H9 (cell line): Measurements from ENCODE around the gene PLA2G4C. TPM values are rescaled to one million over a fixed set of nuclear protein-coding genes. Genes with fewer than 3 reads are reported as not detected.

Experiments used
- DNase-seq: peaks from one replicate; pipeline ENCODE4 v3.0.0-alpha.2; 2017
- H2AFZ ChIP-seq: one replicate; pipeline ENCODE4 v1.6.1; 2013; ENCODE audit warnings: mild to moderate bottlenecking, low read length, control low read depth, moderate library complexity
- H2AK5ac ChIP-seq: 2 replicates; pipeline ENCODE4 v1.6.1; 2013; ENCODE audit warnings: low read length, control low read depth, mixed read lengths; ENCODE audit not compliant: insufficient read length
- H2BK120ac ChIP-seq: one replicate; pipeline ENCODE4 v1.6.1; 2013; ENCODE audit warnings: low read depth, mild to moderate bottlenecking, low read length, control low read depth, inconsistent platforms; ENCODE audit not compliant: poor library complexity, severe bottlenecking
- H2BK12ac ChIP-seq: 2 replicates; pipeline ENCODE4 v1.6.1; 2013; ENCODE audit warnings: low read length, control low read depth, mixed read lengths, low read depth; ENCODE audit not compliant: insufficient read length
- H2BK15ac ChIP-seq: 2 replicates; pipeline ENCODE4 v1.6.1; 2013; ENCODE audit warnings: low read depth, low read length, control low read depth
- H2BK20ac ChIP-seq: one replicate; pipeline ENCODE4 v1.6.1; 2013; ENCODE audit warnings: low read depth, mild to moderate bottlenecking, low read length, control low read depth, inconsistent platforms; ENCODE audit not compliant: poor library complexity, severe bottlenecking
- H2BK5ac ChIP-seq: 2 replicates; pipeline ENCODE4 v1.6.1; 2013; ENCODE audit warnings: low read length, control low read depth, mixed read lengths; ENCODE audit not compliant: insufficient read length
- H3K14ac ChIP-seq: 2 replicates; pipeline ENCODE4 v1.6.1; 2013; ENCODE audit warnings: low read length, control low read depth; ENCODE audit not compliant: insufficient read depth
- H3K18ac ChIP-seq: 2 replicates; pipeline ENCODE4 v1.6.1; 2013; ENCODE audit warnings: low read depth, mild to moderate bottlenecking, mixed read lengths, low read length, control low read depth; ENCODE audit not compliant: insufficient read length
- H3K23ac ChIP-seq: 2 replicates; pipeline ENCODE4 v1.6.1; 2013; ENCODE audit warnings: low read length, control low read depth, mixed read lengths, low read depth; ENCODE audit not compliant: insufficient read length
- H3K23me2 ChIP-seq: 2 replicates; pipeline ENCODE4 v1.6.1; 2013; ENCODE audit warnings: low read depth, mild to moderate bottlenecking, mixed read lengths, low read length, control low read depth; ENCODE audit not compliant: insufficient read length, poor library complexity, severe bottlenecking
- H3K27ac ChIP-seq: 2 replicates; pipeline ENCODE4 v1.5.1; 2013; ENCODE audit warnings: low read length, control low read depth, mixed read lengths, low read depth; ENCODE audit not compliant: insufficient read length
- H3K27me3 ChIP-seq: 2 replicates; pipeline ENCODE4 v1.6.1; 2013; ENCODE audit warnings: low read length, control low read depth, inconsistent platforms; ENCODE audit not compliant: insufficient read depth
- H3K4ac ChIP-seq: 2 replicates; pipeline ENCODE4 v1.6.1; 2013; ENCODE audit warnings: low read depth, mild to moderate bottlenecking, control low read depth, inconsistent platforms, low read length, moderate library complexity
- H3K4me1 ChIP-seq: 2 replicates; pipeline ENCODE4 v1.6.1; 2013; ENCODE audit warnings: low read length, control low read depth, inconsistent platforms; ENCODE audit not compliant: insufficient read depth
- H3K4me2 ChIP-seq: 2 replicates; pipeline ENCODE4 v1.6.1; 2013; ENCODE audit warnings: low read length, control low read depth, mixed read lengths; ENCODE audit not compliant: insufficient read length, insufficient read depth
- H3K56ac ChIP-seq: 2 replicates; pipeline ENCODE4 v1.6.1; 2013; ENCODE audit warnings: low read depth, mild to moderate bottlenecking, mixed read lengths, low read length, control low read depth; ENCODE audit not compliant: insufficient read length
- H3K79me1 ChIP-seq: 2 replicates; pipeline ENCODE4 v1.6.1; 2013; ENCODE audit warnings: low read depth, mild to moderate bottlenecking, moderate library complexity, low read length, control low read depth, inconsistent platforms; ENCODE audit not compliant: insufficient read depth, poor library complexity, severe bottlenecking
- H3K79me2 ChIP-seq: 2 replicates; pipeline ENCODE4 v1.6.1; 2013; ENCODE audit warnings: low read length, control low read depth, inconsistent platforms; ENCODE audit not compliant: insufficient read depth
- H3K9ac ChIP-seq: 2 replicates; pipeline ENCODE4 v1.6.1; 2013; ENCODE audit warnings: low read length, control low read depth, mixed read lengths; ENCODE audit not compliant: insufficient read length; ENCODE audit errors: extremely low read depth
- H3K9me3 ChIP-seq: one replicate; pipeline ENCODE4 v1.6.1; 2013; ENCODE audit warnings: low read depth, low read length, inconsistent platforms; ENCODE audit not compliant: control insufficient read depth
- H3T11ph ChIP-seq: one replicate; pipeline ENCODE4 v1.6.1; 2013; ENCODE audit warnings: mild to moderate bottlenecking, low read length, control low read depth, inconsistent platforms
- H4K20me1 ChIP-seq: one replicate; pipeline ENCODE4 v1.6.1; 2013; ENCODE audit not compliant: control insufficient read depth, insufficient read length, insufficient read depth
- H4K5ac ChIP-seq: 2 replicates; pipeline ENCODE4 v1.6.1; 2013; ENCODE audit warnings: low read depth, mild to moderate bottlenecking, mixed read lengths, low read length, control low read depth; ENCODE audit not compliant: insufficient read length
- H4K8ac ChIP-seq: replicated peaks from 2 replicates; pipeline ENCODE4 v1.6.1; 2013; ENCODE audit warnings: low read length, control low read depth, mixed read lengths, low read depth; ENCODE audit not compliant: insufficient read length
- H4K91ac ChIP-seq: 2 replicates; pipeline ENCODE4 v1.6.1; 2013; ENCODE audit warnings: low read depth, mild to moderate bottlenecking, moderate library complexity, mixed read lengths, low read length, control low read depth; ENCODE audit not compliant: insufficient read length
- H3K27ac Mint-ChIP-seq, 3 experiments: 2 replicates in 2 of 3; 3 replicates in 1 of 3; pipeline ENCODE4 v1.8.0; 2020 to 2021; ENCODE audit warnings: mixed read lengths in 3 of 3, mild to moderate bottlenecking in 1 of 3, moderate library complexity in 1 of 3
- H3K27me3 Mint-ChIP-seq: 2 replicates; pipeline ENCODE4 v1.8.0; 2021; ENCODE audit warnings: low read depth, mild to moderate bottlenecking, moderate library complexity, mixed read lengths
- H3K36me3 Mint-ChIP-seq, 3 experiments: 2 replicates in 2 of 3; 3 replicates in 1 of 3; pipeline ENCODE4 v1.8.0; 2020 to 2021; ENCODE audit warnings: low read depth in 3 of 3, mixed read lengths in 3 of 3; ENCODE audit not compliant: insufficient read depth in 1 of 3
- H3K4me1 Mint-ChIP-seq, 2 experiments: 2 replicates each; pipeline ENCODE4 v1.8.0; 2020; ENCODE audit warnings: mixed read lengths in 2 of 2
- H3K4me3 Mint-ChIP-seq, 2 experiments: 2 replicates in 1 of 2; 3 replicates in 1 of 2; pipeline ENCODE4 v1.8.0; 2020 to 2021; ENCODE audit warnings: mild to moderate bottlenecking in 2 of 2, mixed read lengths in 2 of 2, moderate library complexity in 1 of 2
- H3K9me3 Mint-ChIP-seq, 2 experiments: 2 replicates in 1 of 2; 3 replicates in 1 of 2; pipeline ENCODE4 v1.8.0; 2020; ENCODE audit warnings: mild to moderate bottlenecking in 2 of 2, mixed read lengths in 2 of 2, moderate library complexity in 1 of 2
- CTCF ChIP-seq: fragments of 200-600 bp; sonication (generic); conservative IDR thresholded peaks from 3 replicates; pipeline ENCODE4 v1.8.0; 2021; ENCODE audit warnings: antibody characterized with exemption, mild to moderate bottlenecking
- WGBS: extraction: QIAGEN DNeasy Blood & Tissue Kit; methylation state at CpG from one replicate; pipeline ENCODE4 v1.1.7; 2013; ENCODE audit warnings: missing lambda C conversion rate, low lambda C conversion rate, mixed read lengths; ENCODE audit not compliant: insufficient read length; ENCODE audit errors: extremely low coverage; 5-methylcytosine and 5-hydroxymethylcytosine counted together
- total RNA-seq: library from RNA; stranded (reverse); gene quantifications from 2 replicates; pipeline ENCODE4 v1.2.1, GENCODE V29; 2021

The PLA2G4C gene
- total RNA-seq, 1 experiment from 2014 or later: 7.0 TPM

- H2BK20ac ChIP-seq: no peak overlapping the region
- no peak overlapping the region for H3T11ph ChIP-seq
- no peak overlapping the region for H2BK5ac ChIP-seq
- Mint-ChIP-seq H3K27ac (no peak overlapping the region), H3K9me3 (peaks cover 0 to 3% of the 10 kb centered on the region in 2 experiments; a peak in 1 of 5 replicates), H3K36me3 (peaks cover 0 to 4% (median 2%) of the 10 kb centered on the region in 3 experiments; a peak in 3 of 7 replicates), H3K4me3 (no peak overlapping the region), H3K27me3 (no peaks in the 10 kb centered on the region), H3K4me1 (peaks cover 5 to 6% of the 10 kb centered on the region in 2 experiments)
- no peaks in the 10 kb centered on the region for H3K9me3 ChIP-seq
- H2BK120ac ChIP-seq: no peak overlapping the region
- H3K4me1 ChIP-seq: no peaks in the 10 kb centered on the region
- H2AFZ ChIP-seq: peak overlapping the region; percentile 100
- no peak overlapping the region for H3K18ac ChIP-seq
- no peaks in the 10 kb centered on the region for H4K20me1 ChIP-seq
- no peak overlapping the region for H3K4me2 ChIP-seq
- no peak overlapping the region for H4K91ac ChIP-seq
- TF ChIP-seq CTCF: peak; percentile 68
- H3K14ac ChIP-seq: no peak overlapping the region
- H4K5ac ChIP-seq: no peak overlapping the region
- no CpG with 5 or more reads among the region's 6 CpGs for WGBS
- H3K79me1 ChIP-seq: no peaks in the 10 kb centered on the region
- H2BK12ac ChIP-seq: no peak overlapping the region
- no peaks in the 10 kb centered on the region for H3K79me2 ChIP-seq
- H4K8ac ChIP-seq: no peak overlapping the region
- peak; percentile 33 for DNase-seq
- no peak overlapping the region for H2BK15ac ChIP-seq
- H3K27me3 ChIP-seq: no peaks in the 10 kb centered on the region
- H3K4ac ChIP-seq: no peak overlapping the region
- no peak overlapping the region for H3K56ac ChIP-seq
- no peaks in the 10 kb centered on the region for H3K23me2 ChIP-seq
- no peak overlapping the region for H3K9ac ChIP-seq
- no peak overlapping the region for H2AK5ac ChIP-seq
- no peak overlapping the region for H3K23ac ChIP-seq
- no peak overlapping the region for H3K27ac ChIP-seq
Measured at GRCh38 chr19:48006762-48007161, 103.9 kb downstream of the PLA2G4C start.
